PFSK-1 (cell line): Measurements from ENCODE around the gene TMEM198.

ENCODE experiments used
- POLR2AphosphoS5 ChIP-seq: IDR thresholded peaks from 2 replicates; pipeline ENCODE4 v1.6.1; 2012; ENCODE audit warnings: low read depth, mild to moderate bottlenecking, control low read depth, low read length, moderate library complexity
- REST ChIP-seq, 2 experiments: IDR thresholded peaks; 2 replicates each; pipeline versions ENCODE4 v1.6.1 to v1.8.0; 2011 to 2012; ENCODE audit warnings: low read depth in 2 of 2, low read length in 2 of 2, control low read depth in 1 of 2, inconsistent platforms in 1 of 2, mild to moderate bottlenecking in 1 of 2, moderate library complexity in 1 of 2; ENCODE audit not compliant: insufficient read depth in 1 of 2
- SIN3A ChIP-seq: IDR thresholded peaks from 2 replicates; pipeline ENCODE4 v1.6.1; 2012; ENCODE audit warnings: mild to moderate bottlenecking, low read length, moderate library complexity, borderline replicate concordance; ENCODE audit not compliant: insufficient read depth
- TAF1 ChIP-seq: IDR thresholded peaks from 2 replicates; pipeline ENCODE4 v1.6.1; 2012; ENCODE audit warnings: low read length, control low read depth, borderline replicate concordance; ENCODE audit not compliant: insufficient read depth

- no peak for TF ChIP-seq SIN3A
- no peak for TF ChIP-seq POLR2AphosphoS5
- TF ChIP-seq TAF1, result no peak
- TF ChIP-seq REST (IDR thresholded peaks at IDR 0.05; ENCODE audit: insufficient read depth in 1 of 2, low read depth in 2 of 2, low read length in 2 of 2), result no peak
These were observed 9.3 kb downstream of the TMEM198 start for GRCh38 chr2:219553168-219553417.
